Stromal cell of bone marrow (primary cell): ENCODE data around the gene CD276.
A peak's percentile ranks its signal among the peaks of the same experiment; 100 is the strongest.
"Not testable (repeated sequence)": the region's sequence is repeated elsewhere in the genome, so short reads cannot be mapped to it uniquely, and the experiment has no call there.

ENCODE experiments used
- DNase-seq: peaks from one replicate; pipeline ENCODE4 v3.0.0-alpha.2; 2012; ENCODE audit warnings: low read depth

The CD276 gene

GRCh38 chr15:73709686-73710085, 25.5 kb downstream of the CD276 start:
- DNase-seq = no peak

- no peak for DNase-seq
Observed at GRCh38 chr15:73710321-73710720, 26.1 kb downstream of the CD276 start.

- DNase-seq = no peak
Observed at GRCh38 chr15:73711526-73711925, 27.3 kb downstream of the CD276 start.

- no peak for DNase-seq
Observed at GRCh38 chr15:73712107-73712506, 27.9 kb downstream of the CD276 start.

GRCh38 chr15:73714695-73715301, 30.6 kb downstream of the CD276 start:
- no peak for DNase-seq

GRCh38 chr15:73715417-73715816, 31.2 kb downstream of the CD276 start:
- no peak for DNase-seq

GRCh38 chr15:73716417-73716816, 32.2 kb downstream of the CD276 start:
- no peak for DNase-seq

GRCh38 chr15:73717206-73717605, 33.0 kb downstream of the CD276 start:
- DNase-seq = no peak

GRCh38 chr15:73717802-73718201, 33.6 kb downstream of the CD276 start:
- DNase-seq = no peak

- no peak for DNase-seq
Observed at GRCh38 chr15:73718694-73719093, 34.5 kb downstream of the CD276 start.

- DNase-seq = no peak
Observed at GRCh38 chr15:73722425-73722824, 38.2 kb downstream of the CD276 start.

GRCh38 chr15:73723191-73723590, 39.0 kb downstream of the CD276 start:
- no peak for DNase-seq

GRCh38 chr15:73724212-73724611, 40.0 kb downstream of the CD276 start:
- no peak for DNase-seq

GRCh38 chr15:73727330-73727976, 43.3 kb downstream of the CD276 start:
- peak; percentile 32 for DNase-seq

- DNase-seq = not testable (repeated sequence)
Observed at GRCh38 chr15:73732051-73732450, 47.9 kb downstream of the CD276 start.

GRCh38 chr15:73732930-73733329, 48.7 kb downstream of the CD276 start:
- no peak for DNase-seq

GRCh38 chr15:73737535-73737934, 53.4 kb downstream of the CD276 start:
- no peak for DNase-seq

GRCh38 chr15:73740152-73741048, 56.2 kb downstream of the CD276 start:
- DNase-seq = no peak

GRCh38 chr15:73741321-73741836, 57.2 kb downstream of the CD276 start:
- DNase-seq = no peak

- DNase-seq = no peak
Observed at GRCh38 chr15:73744293-73744692, 60.1 kb downstream of the CD276 start.

GRCh38 chr15:73745073-73745472, 60.9 kb downstream of the CD276 start:
- DNase-seq = no peak

GRCh38 chr15:73746261-73746660, 62.1 kb downstream of the CD276 start:
- DNase-seq = no peak

- DNase-seq = no peak
Observed at GRCh38 chr15:73746883-73747282, 62.7 kb downstream of the CD276 start.
